ENCODE results near the gene REXO5.

DNA sequence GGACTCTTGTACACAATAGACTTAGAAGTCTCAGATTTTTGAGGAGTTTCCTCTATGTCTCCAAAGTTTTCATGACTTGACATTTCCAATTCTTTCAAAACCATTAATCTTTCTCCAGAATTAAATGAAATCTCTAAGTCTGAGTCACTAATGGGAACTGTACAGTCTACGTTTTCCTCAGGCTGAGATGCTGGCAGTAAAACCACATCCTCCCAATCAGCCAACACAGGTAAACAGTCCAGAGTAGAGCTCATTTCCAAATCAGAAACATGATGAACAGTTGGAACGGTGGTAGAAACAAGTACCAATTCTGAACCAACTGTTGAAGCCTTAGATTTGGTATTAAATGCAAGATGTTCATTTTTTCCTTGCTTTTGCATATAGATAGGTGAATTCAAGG lies 8.0 kb upstream of the REXO5 start:
- no peak for TF ChIP-seq YY1 (IDR thresholded peaks at IDR 0.05; ENCODE audit: insufficient read depth, insufficient read length)
- TF ChIP-seq SUZ12 (IDR thresholded peaks at IDR 0.05; ENCODE audit: extremely low read depth, insufficient read depth, insufficient read length), result no peak

Data from NT2/D1 (cell line).